ENCODE results near the gene ARHGEF7. TPM values are rescaled to one million over a fixed set of nuclear protein-coding genes. Genes with fewer than 3 reads are reported as not detected.

The ARHGEF7 gene
- polyA plus RNA-seq, 1 donor (not counting 4 experiments of a cell fraction or from before 2014, with no cell fraction given): 25.2 TPM

GRCh38 chr13:111095031-111095840, 19.9 kb upstream of the ARHGEF7 start:
- Histone ChIP-seq H3K9me3 (ENCODE audit: control insufficient read depth, low read depth, low read length) (no peaks in the 10 kb centered on the region), H3K27me3 (ENCODE audit: control insufficient read depth, extremely low read depth, insufficient read depth, low read length) (peaks cover 56% of the 10 kb centered on the region), H3K9me1 (ENCODE audit: control insufficient read depth, extremely low read depth, insufficient read depth, low read length) (no peaks in the 10 kb centered on the region), H4K20me1 (ENCODE audit: control insufficient read depth, extremely low read depth, insufficient read depth, low read length) (no peaks in the 10 kb centered on the region), H3K4me3 (ENCODE audit: control insufficient read depth in 2 of 3, extremely low read depth in 1 of 3, insufficient read depth in 2 of 3, low read depth in 1 of 3, low read length in 3 of 3) (no peak overlapping the region), H2AFZ (ENCODE audit: control insufficient read depth, low read length) (no peak overlapping the region), H3K9ac (ENCODE audit: control insufficient read depth, extremely low read depth, insufficient read depth, low read length) (no peak overlapping the region), H3K4me1 (ENCODE audit: control insufficient read depth, extremely low read depth, insufficient read depth, low read length) (no peaks in the 10 kb centered on the region), H3K4me2 (ENCODE audit: control insufficient read depth, extremely low read depth, insufficient read depth, low read depth, low read length) (peak overlapping the region; percentile 37), H3K36me3 (ENCODE audit: control insufficient read depth in 2 of 2, extremely low read depth in 1 of 2, insufficient read depth in 2 of 2, low read length in 2 of 2) (no peaks in the 10 kb centered on the region), H3K27ac (ENCODE audit: control insufficient read depth, insufficient read depth, low read length) (no peak overlapping the region), H3K79me2 (ENCODE audit: control insufficient read depth, insufficient read depth, low read length) (no peaks in the 10 kb centered on the region)
- DNase-seq (ENCODE audit: low read depth, low spot score) (no peak), FAIRE-seq (no peak)
- TF ChIP-seq EZH2 (IDR thresholded peaks at IDR 0.05; ENCODE audit: low read length): peak; percentile 23
- no peak for TF ChIP-seq CTCF (optimal IDR thresholded peaks at IDR 0.05 in 1 of 3, IDR thresholded peaks at IDR 0.05 in 1 of 3, conservative IDR thresholded peaks at IDR 0.05 in 1 of 3; ENCODE audit: extremely low read depth in 1 of 3, insufficient read depth in 2 of 3, low read length in 3 of 3)
- dilution Hi-C loops (cut with MboI; ENCODE audit: extremely low pct_ligation_motif_present, low sequenced_read_pairs): no loop called here

- Histone ChIP-seq H3K4me2 (ENCODE audit: control insufficient read depth, extremely low read depth, insufficient read depth, low read depth, low read length) (peak overlapping the region; percentile 37), H3K4me3 (ENCODE audit: control insufficient read depth in 2 of 3, extremely low read depth in 1 of 3, insufficient read depth in 2 of 3, low read depth in 1 of 3, low read length in 3 of 3) (no peak overlapping the region), H3K9me1 (ENCODE audit: control insufficient read depth, extremely low read depth, insufficient read depth, low read length) (no peaks in the 10 kb centered on the region), H3K27ac (ENCODE audit: control insufficient read depth, insufficient read depth, low read length) (no peak overlapping the region), H3K27me3 (ENCODE audit: control insufficient read depth, extremely low read depth, insufficient read depth, low read length) (peaks cover 56% of the 10 kb centered on the region), H4K20me1 (ENCODE audit: control insufficient read depth, extremely low read depth, insufficient read depth, low read length) (no peaks in the 10 kb centered on the region), H3K79me2 (ENCODE audit: control insufficient read depth, insufficient read depth, low read length) (no peaks in the 10 kb centered on the region), H3K36me3 (ENCODE audit: control insufficient read depth in 2 of 2, extremely low read depth in 1 of 2, insufficient read depth in 2 of 2, low read length in 2 of 2) (no peaks in the 10 kb centered on the region), H3K9me3 (ENCODE audit: control insufficient read depth, low read depth, low read length) (no peaks in the 10 kb centered on the region), H3K9ac (ENCODE audit: control insufficient read depth, extremely low read depth, insufficient read depth, low read length) (no peak overlapping the region), H3K4me1 (ENCODE audit: control insufficient read depth, extremely low read depth, insufficient read depth, low read length) (no peaks in the 10 kb centered on the region), H2AFZ (ENCODE audit: control insufficient read depth, low read length) (no peak overlapping the region)
- dilution Hi-C loops (cut with MboI; ENCODE audit: extremely low pct_ligation_motif_present, low sequenced_read_pairs): no loop called here
- TF ChIP-seq EZH2 (IDR thresholded peaks at IDR 0.05; ENCODE audit: low read length): no peak
- TF ChIP-seq CTCF (optimal IDR thresholded peaks at IDR 0.05 in 1 of 3, IDR thresholded peaks at IDR 0.05 in 1 of 3, conservative IDR thresholded peaks at IDR 0.05 in 1 of 3; ENCODE audit: extremely low read depth in 1 of 3, insufficient read depth in 2 of 3, low read length in 3 of 3): no peak
- FAIRE-seq (no peak), DNase-seq (ENCODE audit: low read depth, low spot score) (no peak)
Observed at GRCh38 chr13:111095911-111096501, 19.1 kb upstream of the ARHGEF7 start.
